SK-N-MC (cell line): ENCODE measurements around the gene RNLS.

ENCODE experiments used
- EZH2 ChIP-seq: fragments of 200-600 bp; sonication (generic); IDR thresholded peaks from one replicate; pipeline ENCODE4 v1.6.1; 2017; ENCODE audit warnings: antibody characterized with exemption
- FOXP2 ChIP-seq: optimal IDR thresholded peaks from 2 replicates; pipeline ENCODE3; 2011; ENCODE audit warnings: mild to moderate bottlenecking, moderate library complexity; ENCODE audit not compliant: insufficient read depth; ENCODE audit errors: extremely low read length, control extremely low read depth
- POLR2AphosphoS5 ChIP-seq: IDR thresholded peaks from 2 replicates; pipeline ENCODE4 v1.6.1; 2012; ENCODE audit warnings: mild to moderate bottlenecking, low read depth, low read length, borderline replicate concordance

DNA sequence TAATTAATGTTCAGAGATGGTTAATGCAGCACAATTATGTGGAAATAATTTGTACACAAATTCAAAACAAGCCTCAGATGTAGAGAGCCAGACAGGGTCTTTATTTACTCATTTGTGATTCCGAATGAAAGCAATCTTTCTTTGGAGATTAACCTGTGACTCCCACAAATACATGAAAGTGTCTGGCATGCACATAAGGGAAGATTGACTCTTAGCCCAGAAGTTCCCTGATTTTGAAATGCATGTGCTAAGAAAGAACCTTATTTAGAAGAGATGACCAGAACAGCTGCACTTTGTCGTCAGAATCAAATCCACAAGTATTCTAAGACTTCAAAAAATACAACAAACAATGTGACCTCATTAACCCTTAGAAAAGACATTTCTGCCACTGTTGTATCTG lies 45.1 kb downstream of the RNLS start:
- TF ChIP-seq POLR2AphosphoS5 (no peak), EZH2 (no peak), FOXP2 (no peak)
